Mammary epithelial cell (primary cell): ENCODE results near the gene EDC4.

ENCODE experiments used
- CTCF ChIP-seq, 2 donors: IDR thresholded peaks in 1 of 2; conservative IDR thresholded peaks in 1 of 2; 2 replicates each; pipeline ENCODE4 v1.5.1; 2011 to 2012; ENCODE audit warnings: inconsistent platforms in 2 of 2, low read length in 2 of 2, mild to moderate bottlenecking in 2 of 2, control low read depth in 1 of 2, low read depth in 1 of 2; ENCODE audit not compliant: insufficient read depth in 1 of 2; ENCODE audit errors: extremely low read depth in 1 of 2
- EZH2 ChIP-seq: IDR thresholded peaks from 2 replicates; pipeline ENCODE4 v1.6.1; 2012; ENCODE audit warnings: low read length, inconsistent platforms, borderline replicate concordance

GRCh38 chr16:67914758-67915495 is 42.1 kb downstream of the EDC4 start:
- TF ChIP-seq CTCF (conservative IDR thresholded peaks at IDR 0.05 in 1 of 2, IDR thresholded peaks at IDR 0.05 in 1 of 2; ENCODE audit: extremely low read depth in 1 of 2, insufficient read depth in 1 of 2, low read depth in 1 of 2, low read length in 2 of 2) (no peak), EZH2 (no peak)
